HG03039 (cell line): ENCODE data around the gene UGT8.

Source experiments
- ATAC-seq: cut with Tn5 transposase; IDR thresholded peaks from one replicate; pipeline ENCODE4 v1.9.1; 2021; ENCODE audit warnings: mild to moderate bottlenecking, moderate library complexity; ENCODE audit not compliant: unreplicated experiment

UGT8 gene

GRCh38 chr4:114688059-114688458, 89.5 kb downstream of the UGT8 start:
- ATAC-seq, result no peak

DNA sequence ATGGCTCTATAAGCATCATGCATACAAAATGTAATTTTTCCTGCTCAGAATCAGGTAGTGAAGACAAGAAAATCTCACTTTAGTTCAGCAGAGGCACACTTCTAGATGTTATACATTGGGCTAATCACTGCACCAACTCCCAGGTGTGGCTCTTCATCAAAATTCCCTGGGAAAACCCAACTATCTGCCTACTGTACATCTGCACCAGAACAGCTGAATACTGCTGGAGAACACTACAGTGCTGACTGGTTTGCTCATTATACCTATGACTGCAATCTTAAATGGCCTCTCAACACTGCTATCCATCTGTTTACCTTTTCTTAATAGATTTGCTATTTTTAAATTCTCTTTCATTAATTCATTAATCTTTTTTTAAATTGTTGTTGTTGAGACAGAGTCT, 92.0 kb downstream of the UGT8 start:
- ATAC-seq, result no peak

DNA sequence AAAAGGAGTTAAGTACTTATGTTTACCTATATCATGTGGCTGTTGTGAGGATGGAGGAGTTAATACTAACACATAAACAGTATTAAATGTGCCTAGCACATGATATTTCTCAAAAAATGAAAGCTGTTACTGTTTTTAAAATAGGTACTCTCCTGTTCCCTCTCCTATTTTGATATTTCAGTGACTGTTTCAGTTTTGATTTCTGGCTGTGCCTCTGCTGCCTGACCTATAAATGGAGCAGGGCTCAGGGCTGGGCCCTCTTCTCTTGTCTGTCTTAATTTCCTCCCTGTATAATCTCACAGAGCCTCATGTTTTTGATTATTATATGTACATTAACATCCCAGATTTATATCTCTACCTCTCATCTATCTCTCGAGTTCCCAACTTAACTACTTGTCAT, 93.3 kb downstream of the UGT8 start:
- peak; percentile 82 for ATAC-seq

DNA sequence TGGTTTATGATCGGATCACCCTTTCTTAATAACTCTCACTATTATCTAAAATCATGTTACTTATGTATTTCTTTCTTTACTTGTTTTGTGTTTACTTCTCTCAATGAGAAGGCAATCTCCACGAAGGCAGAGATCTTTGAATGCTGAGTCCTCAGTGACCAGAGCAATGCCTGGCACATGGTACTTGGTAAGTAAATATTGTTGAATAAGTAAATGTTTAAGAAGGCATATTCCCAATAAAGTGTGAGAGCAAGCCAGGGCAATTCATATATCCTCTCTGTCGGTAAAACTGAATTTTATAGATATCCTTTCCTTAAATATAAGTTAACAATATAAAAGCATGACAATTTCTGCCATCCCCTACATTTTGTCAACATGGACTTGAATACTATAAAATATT, 94.4 kb downstream of the UGT8 start:
- ATAC-seq, result no peak

DNA sequence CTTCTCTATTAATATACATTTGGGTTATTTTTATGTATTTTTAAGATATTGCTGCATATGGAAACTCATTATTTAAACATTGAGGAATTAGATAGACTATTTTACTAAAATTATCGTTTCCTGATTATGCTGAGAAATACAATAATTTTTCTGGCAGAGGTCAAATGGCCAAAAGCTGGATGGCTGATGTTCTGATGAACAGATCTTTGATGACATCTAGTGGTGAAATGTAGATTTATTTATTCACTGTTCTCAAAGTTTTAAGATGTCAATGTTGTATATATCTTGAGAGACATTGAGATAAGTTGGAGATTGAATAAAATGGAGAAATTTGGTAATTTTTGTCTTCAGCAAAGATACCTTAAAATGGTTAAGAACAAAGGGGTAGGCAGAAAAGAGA, 96.2 kb downstream of the UGT8 start:
- ATAC-seq, result no peak

DNA sequence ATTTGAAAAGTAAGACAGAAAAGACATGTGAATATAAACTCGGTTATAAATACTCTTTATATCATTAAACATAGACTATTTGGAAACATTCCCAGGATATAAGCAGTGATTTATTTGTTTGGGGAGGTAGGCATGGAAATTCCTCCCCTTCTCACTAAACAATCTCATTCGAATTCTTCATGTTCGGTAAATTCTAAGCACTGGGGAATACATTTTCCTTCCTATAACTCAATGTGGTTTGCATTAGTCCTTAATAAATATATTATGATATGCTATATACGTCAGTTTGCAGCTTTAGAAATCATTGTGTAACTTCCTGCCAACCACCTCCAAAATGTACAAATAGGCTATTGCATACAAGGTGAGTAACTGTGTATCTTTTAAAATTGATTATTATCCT, 99.6 kb downstream of the UGT8 start:
- ATAC-seq, result no peak

DNA sequence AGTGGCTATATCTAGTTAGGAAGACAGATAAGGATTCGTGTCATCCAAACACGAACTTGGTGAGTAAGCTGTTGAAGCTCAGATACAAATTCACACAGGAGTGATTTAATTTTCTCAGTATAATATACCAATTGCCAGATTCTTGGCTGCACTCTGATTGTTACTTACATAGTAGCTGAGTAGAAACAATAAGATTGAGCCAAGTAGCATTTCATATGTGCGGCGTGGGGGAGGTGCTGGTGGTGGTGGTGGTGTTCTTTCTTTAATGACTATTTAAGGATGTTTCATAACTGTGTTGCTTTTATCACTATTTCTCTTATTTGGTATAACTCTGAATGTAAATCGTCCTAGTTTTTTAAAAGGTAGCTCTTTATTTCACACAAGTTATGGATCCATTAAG, 102.9 kb downstream of the UGT8 start:
- no peak for ATAC-seq

GRCh38 chr4:114717432-114717831, 118.8 kb downstream of the UGT8 start:
- ATAC-seq, result no peak

DNA sequence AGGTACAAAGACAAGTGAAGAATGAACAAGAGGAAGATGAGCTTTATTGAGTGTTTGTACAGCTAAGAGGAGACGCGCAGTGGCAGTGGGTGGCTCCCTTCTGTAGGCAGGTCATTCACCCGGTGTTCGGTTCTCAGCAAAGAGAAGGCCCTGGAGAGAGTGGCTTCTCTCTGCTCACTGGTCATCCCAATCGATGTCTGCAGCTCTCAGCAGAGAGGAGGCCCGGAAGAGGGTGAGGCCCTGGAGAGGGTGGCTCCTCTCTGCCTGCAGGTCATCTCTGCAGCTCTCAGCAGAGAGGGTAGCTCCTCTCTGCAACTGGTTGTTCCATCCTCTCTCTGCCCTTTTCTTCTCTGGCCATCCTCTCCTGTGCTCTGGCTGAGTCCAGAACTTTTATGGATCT, 126.5 kb downstream of the UGT8 start:
- ATAC-seq, result no peak

- ATAC-seq, result no peak
These were observed 128.9 kb downstream of the UGT8 start for GRCh38 chr4:114727461-114727860.
